Psoas muscle (tissue), 8 donors: ENCODE measurements around the gene KCNG4. TPM values are rescaled to one million over a fixed set of nuclear protein-coding genes. Genes with fewer than 3 reads are reported as not detected.

Experiments used
- ATAC-seq, 4 donors: fragments of 200-7000 bp; cut with Tn5 transposase; one replicate each; pipeline ENCODE4 v1.9.1; 2020; ENCODE audit warnings: moderate library complexity in 3 of 4, mild to moderate bottlenecking in 2 of 4
- DNase-seq, 2 donors: peaks; one replicate each; pipeline ENCODE4 v3.0.0-alpha.2; 2020
- H3K27ac ChIP-seq: fragments of 200-600 bp; one replicate; pipeline ENCODE4 v1.8.0; 2022
- H3K27me3 ChIP-seq, 3 donors: fragments of 200-600 bp in 1 of 3; one replicate each; pipeline versions ENCODE4 v1.6.1 to v1.8.0; 2013 to 2022; ENCODE audit warnings: low read length in 2 of 3, mild to moderate bottlenecking in 2 of 3, moderate library complexity in 1 of 3; ENCODE audit not compliant: insufficient read depth in 3 of 3
- H3K36me3 ChIP-seq, 2 donors: fragments of 200-600 bp in 1 of 2; one replicate each; pipeline versions ENCODE4 v1.6.1 to v1.8.0; 2013 to 2022; ENCODE audit warnings: low read depth in 1 of 2, mild to moderate bottlenecking in 1 of 2, moderate library complexity in 1 of 2; ENCODE audit not compliant: insufficient read depth in 1 of 2
- H3K4me1 ChIP-seq: fragments of 200-600 bp; one replicate; pipeline ENCODE4 v1.8.0; 2022
- H3K4me3 ChIP-seq: fragments of 200-600 bp; one replicate; pipeline ENCODE4 v1.8.0; 2022; ENCODE audit warnings: mild to moderate bottlenecking
- H3K9me3 ChIP-seq: fragments of 200-600 bp; one replicate; pipeline ENCODE4 v1.8.0; 2022
- WGBS, 3 donors: extraction: QIAGEN DNeasy Blood & Tissue Kit; methylation state at CpG; one replicate each; pipeline versions ENCODE4 v1.1.6 to v1.1.7; 2013; 5-methylcytosine and 5-hydroxymethylcytosine counted together
- intact Hi-C, 2 donors: fragments of 100-400 bp; cut with DNase I; formaldehyde crosslinking; loops; one replicate each; pipeline versions ENCODE4 v1.11.0 to v1.14.2; 2022
- polyA plus RNA-seq, 3 donors: library from polyadenylated mRNA; stranded (reverse); fragments of 200-250 nt; gene quantifications; one replicate each; pipeline ENCODE4 v1.2.3, GENCODE V29; 2013
- total RNA-seq, 4 donors: library from RNA; stranded (reverse); fragmentation: NEBNext Ultra II Directional in 2 of 4; extraction: Animal tissue kit (Norgen Biotek cat#: 25700) in 2 of 4; gene quantifications; one replicate each; pipeline versions ENCODE4 v1.2.1 to v1.2.4, GENCODE V29; 2021 to 2023
- TF ChIP-seq, protein P1 (sequence below): fragments of 200-600 bp; IDR thresholded peaks from one replicate; pipeline ENCODE4 v1.8.0; 2022; ENCODE audit warnings: antibody characterized with exemption
- donor health status: healthy with polysubstance abuse.
- donor health status: DM: no; HTN: no; CAD: no; lungs with moderate emphysema.
- donor health status: Bipolar disorder and iron deficiency.
- donor health status: healthy.
- donor health status: DM: yes; HTN: yes; CAD: no.
- donor health status: DM: no; HTN: no; CAD: no.
- donor health status: DM: no; HTN: no; CAD: no.
- donor health status: DM: yes; HTN: yes; CAD: no.

KCNG4 gene
- total and polyA plus RNA-seq, 7 donors, result 0.04 to 0.10 TPM; not detected in 5

DNA sequence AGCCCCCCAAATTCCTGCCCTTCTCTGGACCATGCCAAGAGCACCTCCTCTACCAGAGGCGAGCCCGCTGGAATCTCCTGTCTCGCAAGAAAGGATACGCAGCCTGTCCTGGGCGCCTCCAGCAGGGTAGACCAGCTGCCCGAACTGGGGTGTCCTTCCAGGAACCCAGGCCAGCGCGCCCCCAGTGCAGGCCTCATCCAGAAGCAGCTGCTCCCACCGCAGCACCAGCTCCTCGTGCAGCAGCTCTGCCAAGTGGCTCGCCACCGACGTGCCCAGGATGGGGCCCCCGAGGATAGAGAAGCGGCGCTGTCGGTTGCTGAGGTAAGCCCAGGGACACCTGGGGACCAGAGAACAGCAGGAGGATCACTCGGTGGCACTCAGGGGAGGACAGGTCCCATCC lies 57.7 kb downstream of the KCNG4 start:
- H3K36me3 ChIP-seq, result peaks cover 6 to 62% of the 10 kb centered on the region in 2 donors
- intact Hi-C loops, result loop anchor here (10.0 kb wide), 2 partner anchors 217 to 227 kb away; partner anchors contain the start of genes NECAB2 (in 1 of the 2) and OSGIN1 (in 1 of the 2)
- ATAC-seq, result no peak
- TF ChIP-seq, protein P1, sequence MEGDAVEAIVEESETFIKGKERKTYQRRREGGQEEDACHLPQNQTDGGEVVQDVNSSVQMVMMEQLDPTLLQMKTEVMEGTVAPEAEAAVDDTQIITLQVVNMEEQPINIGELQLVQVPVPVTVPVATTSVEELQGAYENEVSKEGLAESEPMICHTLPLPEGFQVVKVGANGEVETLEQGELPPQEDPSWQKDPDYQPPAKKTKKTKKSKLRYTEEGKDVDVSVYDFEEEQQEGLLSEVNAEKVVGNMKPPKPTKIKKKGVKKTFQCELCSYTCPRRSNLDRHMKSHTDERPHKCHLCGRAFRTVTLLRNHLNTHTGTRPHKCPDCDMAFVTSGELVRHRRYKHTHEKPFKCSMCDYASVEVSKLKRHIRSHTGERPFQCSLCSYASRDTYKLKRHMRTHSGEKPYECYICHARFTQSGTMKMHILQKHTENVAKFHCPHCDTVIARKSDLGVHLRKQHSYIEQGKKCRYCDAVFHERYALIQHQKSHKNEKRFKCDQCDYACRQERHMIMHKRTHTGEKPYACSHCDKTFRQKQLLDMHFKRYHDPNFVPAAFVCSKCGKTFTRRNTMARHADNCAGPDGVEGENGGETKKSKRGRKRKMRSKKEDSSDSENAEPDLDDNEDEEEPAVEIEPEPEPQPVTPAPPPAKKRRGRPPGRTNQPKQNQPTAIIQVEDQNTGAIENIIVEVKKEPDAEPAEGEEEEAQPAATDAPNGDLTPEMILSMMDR, result no peak
- H3K9me3 ChIP-seq, result no peaks in the 10 kb centered on the region
- peaks cover 16% of the 10 kb centered on the region for H3K4me1 ChIP-seq
- WGBS, 3 donors, result 93 to 95% (median 94%) methylated on average over 18 of the region's 18 CpGs
- no peak overlapping the region for H3K27ac ChIP-seq
- H3K4me3 ChIP-seq, result no peak overlapping the region
- no peaks in the 10 kb centered on the region for H3K27me3 ChIP-seq
- no peak for DNase-seq

DNA sequence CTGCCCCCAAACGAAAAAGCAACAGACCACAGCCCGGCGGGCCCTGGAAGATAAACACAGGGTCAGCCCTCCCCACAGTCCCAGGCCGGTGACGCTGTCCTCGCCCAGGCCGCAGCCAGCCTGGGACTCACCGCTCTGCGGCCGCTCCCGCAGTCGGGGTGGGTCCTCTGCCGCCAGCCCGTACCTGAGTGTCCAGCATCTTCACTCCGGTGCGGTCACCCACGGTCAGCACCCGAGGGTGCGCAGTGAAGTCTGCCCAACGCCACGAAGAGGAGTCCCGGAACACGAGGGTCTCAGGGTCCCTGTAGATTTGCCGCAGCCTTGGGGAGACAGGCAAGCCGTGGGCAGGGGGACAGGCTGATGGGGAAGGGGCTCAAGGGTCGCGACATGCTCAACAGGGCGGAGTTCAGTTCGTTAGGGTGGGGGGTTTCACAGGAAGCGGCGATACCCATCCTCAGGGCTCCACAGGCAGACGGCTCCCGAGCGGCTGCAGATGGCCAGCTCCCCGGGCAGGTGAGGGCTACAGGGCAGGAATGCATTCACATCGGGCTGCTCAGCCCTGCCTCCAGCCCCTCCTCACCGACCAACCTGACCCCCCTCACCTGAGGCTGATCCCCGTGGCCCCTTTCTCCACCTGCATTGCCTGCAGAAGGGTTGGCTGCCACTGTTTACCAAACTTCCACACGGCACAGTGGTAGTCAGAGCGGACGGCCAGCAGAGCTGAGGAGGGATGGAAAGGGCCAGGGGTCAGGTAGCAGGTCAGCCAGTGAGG lies 58.5 kb downstream of the KCNG4 start:
- ATAC-seq (no peak), DNase-seq (no peak)
- WGBS, 3 donors, result 85 to 93% (median 92%) methylated on average over 40 to 41 of the region's 41 CpGs
- H3K4me1 ChIP-seq, result peaks cover 20% of the 10 kb centered on the region
- peaks cover 6 to 62% of the 10 kb centered on the region in 2 donors for H3K36me3 ChIP-seq
- H3K27ac ChIP-seq, result no peak overlapping the region
- H3K27me3 ChIP-seq, result no peaks in the 10 kb centered on the region
- H3K9me3 ChIP-seq, result no peaks in the 10 kb centered on the region
- no peak overlapping the region for H3K4me3 ChIP-seq
- TF ChIP-seq, protein P1, result no peak
- intact Hi-C loops, result loop anchor here (10.0 kb wide), 2 partner anchors 217 to 227 kb away; partner anchors contain the start of genes NECAB2 (in 1 of the 2) and OSGIN1 (in 1 of the 2)

DNA sequence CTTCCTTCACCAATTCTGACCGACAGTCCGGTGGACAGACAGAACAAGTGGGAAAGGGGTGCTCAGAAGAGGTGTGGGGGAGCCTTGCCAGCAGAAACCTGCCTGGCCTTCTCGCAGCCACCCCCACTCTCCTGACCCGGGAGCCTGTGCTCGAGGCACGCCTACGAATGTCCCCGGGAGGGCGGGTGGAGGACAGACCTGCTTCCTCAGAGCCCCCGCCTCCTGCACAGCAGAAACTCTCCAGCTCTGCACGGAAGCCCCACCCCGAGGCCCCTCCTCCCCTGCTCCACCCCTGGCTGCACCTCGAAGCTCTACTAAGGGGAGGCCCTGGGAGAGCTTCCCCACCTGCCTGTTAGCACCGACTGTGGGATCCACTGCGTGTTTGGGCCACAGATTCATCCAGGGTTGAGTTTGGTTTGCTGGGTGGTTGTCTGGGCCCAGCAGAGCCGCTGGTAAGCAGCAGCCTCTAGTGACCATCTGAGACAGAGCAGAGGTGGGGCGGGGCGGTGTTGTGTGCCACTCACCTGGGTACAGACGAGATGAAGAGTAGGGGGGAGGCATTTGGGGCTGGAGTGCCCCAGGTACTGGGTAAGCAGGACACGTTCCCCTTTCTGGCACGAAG lies 59.2 kb downstream of the KCNG4 start:
- Histone ChIP-seq H3K27me3 (no peaks in the 10 kb centered on the region), H3K27ac (no peak overlapping the region), H3K4me3 (no peak overlapping the region), H3K4me1 (peaks cover 16% of the 10 kb centered on the region), H3K36me3 (peaks cover 6 to 62% of the 10 kb centered on the region in 2 donors), H3K9me3 (no peaks in the 10 kb centered on the region)
- intact Hi-C loops, result loop anchor here (10.0 kb wide), 2 partner anchors 216 to 226 kb away; partner anchors contain the start of genes NECAB2 (in 1 of the 2) and OSGIN1 (in 1 of the 2)
- WGBS, 3 donors, result 73 to 84% (median 81%) methylated on average over 19 to 21 of the region's 21 CpGs
- ATAC-seq, result no peak
- TF ChIP-seq, protein P1, result no peak
- no peak for DNase-seq

DNA sequence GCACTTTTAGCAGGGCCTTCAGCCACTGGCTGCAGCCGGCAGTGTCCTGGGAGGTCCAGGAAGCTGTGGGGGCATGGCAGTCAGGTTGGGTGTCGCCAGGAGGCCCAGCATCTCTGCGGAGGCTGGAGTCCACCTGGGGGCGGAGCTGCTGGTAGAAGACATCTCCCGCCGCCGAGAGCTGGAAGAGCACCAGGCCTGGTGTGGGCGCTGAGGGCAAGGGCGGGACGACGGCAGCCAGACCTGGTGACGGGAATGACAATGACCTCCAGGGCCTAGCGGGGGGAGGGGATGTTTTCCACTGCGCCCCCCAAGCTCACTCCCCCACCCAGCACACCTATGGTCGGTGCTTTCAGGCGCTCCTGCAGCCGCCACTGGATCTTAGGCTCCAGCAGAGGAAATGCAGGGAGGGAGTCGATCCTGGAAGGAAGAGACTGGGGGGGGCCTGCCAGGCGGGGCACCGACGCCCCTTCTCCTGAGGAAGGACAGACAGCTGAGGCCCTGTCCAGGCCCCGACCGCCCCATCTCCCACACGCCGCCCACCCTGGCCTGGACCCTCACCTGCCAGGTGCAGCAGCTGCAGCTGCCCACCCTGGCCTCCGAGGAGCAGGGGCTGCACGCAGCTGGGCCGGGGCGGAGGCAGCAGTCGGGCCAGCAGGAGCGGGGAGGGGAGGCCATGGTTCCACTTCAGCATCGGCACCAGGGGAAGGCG lies 60.0 kb downstream of the KCNG4 start:
- no peak for ATAC-seq
- Histone ChIP-seq H3K27ac (no peak overlapping the region), H3K9me3 (no peaks in the 10 kb centered on the region), H3K36me3 (peaks cover 6 to 61% of the 10 kb centered on the region in 2 donors), H3K27me3 (no peaks in the 10 kb centered on the region), H3K4me1 (peaks cover 10% of the 10 kb centered on the region), H3K4me3 (no peak overlapping the region)
- TF ChIP-seq, protein P1, result no peak
- intact Hi-C loops, result loop anchor here (2.0 to 10.0 kb wide), 5 partner anchors 35 to 305 kb away; partner anchors contain the start of genes DNAAF1 (in 1 of the 2), HSDL1 (in 1 of the 2), NECAB2 (in 1 of the 2) and OSGIN1 (in 1 of the 2)
- no peak for DNase-seq
- WGBS, 3 donors, result 79 to 83% (median 80%) methylated on average over 26 to 33 of the region's 33 CpGs
